HG02981 (cell line): Measurements from ENCODE around the gene C10orf105.

ENCODE experiments used
- ATAC-seq: cut with Tn5 transposase; IDR thresholded peaks from one replicate; pipeline ENCODE4 v1.9.1; 2021; ENCODE audit warnings: mild to moderate bottlenecking, moderate library complexity; ENCODE audit not compliant: unreplicated experiment

The C10orf105 gene

GRCh38 chr10:71701496-71702132 lies 18.0 kb downstream of the C10orf105 start:
- no peak for ATAC-seq

GRCh38 chr10:71700731-71701368 lies 18.7 kb downstream of the C10orf105 start:
- ATAC-seq = no peak

GRCh38 chr10:71698737-71699136 lies 20.8 kb downstream of the C10orf105 start:
- ATAC-seq = no peak

GRCh38 chr10:71697938-71698709 lies 21.5 kb downstream of the C10orf105 start:
- no peak for ATAC-seq

- ATAC-seq = no peak
Measured at GRCh38 chr10:71696628-71697326, 22.8 kb downstream of the C10orf105 start.

GRCh38 chr10:71695502-71696476 lies 23.8 kb downstream of the C10orf105 start:
- ATAC-seq = no peak

- ATAC-seq = peak; percentile 80
Measured at GRCh38 chr10:71694567-71694968, 25.0 kb downstream of the C10orf105 start.

- no peak for ATAC-seq
Measured at GRCh38 chr10:71694039-71694501, 25.5 kb downstream of the C10orf105 start.

GRCh38 chr10:71693377-71693776 lies 26.2 kb downstream of the C10orf105 start:
- ATAC-seq = no peak

GRCh38 chr10:71692598-71693306 lies 26.8 kb downstream of the C10orf105 start:
- ATAC-seq = no peak

GRCh38 chr10:71691405-71691804 lies 28.2 kb downstream of the C10orf105 start:
- ATAC-seq = no peak

GRCh38 chr10:71690094-71690720 lies 29.4 kb downstream of the C10orf105 start:
- ATAC-seq = no peak

- ATAC-seq = no peak
Measured at GRCh38 chr10:71688256-71688655, 31.3 kb downstream of the C10orf105 start.

- no peak for ATAC-seq
Measured at GRCh38 chr10:71687480-71687879, 32.1 kb downstream of the C10orf105 start.

- no peak for ATAC-seq
Measured at GRCh38 chr10:71687077-71687476, 32.5 kb downstream of the C10orf105 start.

- ATAC-seq = no peak
Measured at GRCh38 chr10:71685554-71686232, 33.9 kb downstream of the C10orf105 start.

- no peak for ATAC-seq
Measured at GRCh38 chr10:71684356-71685173, 35.0 kb downstream of the C10orf105 start.

- no peak for ATAC-seq
Measured at GRCh38 chr10:71683301-71683700, 36.3 kb downstream of the C10orf105 start.
